ENCODE results near the gene FCAMR.
"Not testable (repeated sequence)": the region's sequence is repeated elsewhere in the genome, so short reads cannot be mapped to it uniquely, and the experiment has no call there.

The FCAMR gene

GRCh38 chr1:206926286-206926685 is 44.0 kb downstream of the FCAMR start:
- no peak for TF ChIP-seq CTCF (IDR thresholded peaks at IDR 0.05; ENCODE audit: low read depth, low read length, missing control alignments)
- no peak for DNase-seq (ENCODE audit: low read depth)

GRCh38 chr1:206925106-206925736 is 45.0 kb downstream of the FCAMR start:
- H3K4me3 ChIP-seq (ENCODE audit: low read depth, low read length), result no peak overlapping the region
- peak; percentile 92 for DNase-seq (ENCODE audit: low read depth)
- TF ChIP-seq CTCF (IDR thresholded peaks at IDR 0.05; ENCODE audit: low read depth, low read length, missing control alignments), result peak; percentile 40

More at GRCh38 chr1:206926286-206926685, 44.0 kb downstream of the FCAMR start:
- no peak overlapping the region for H3K4me3 ChIP-seq (ENCODE audit: low read depth, low read length)

- TF ChIP-seq CTCF (IDR thresholded peaks at IDR 0.05; ENCODE audit: low read depth, low read length, missing control alignments), result no peak
- peak; percentile 77 for DNase-seq (ENCODE audit: low read depth)
- no peak overlapping the region for H3K4me3 ChIP-seq (ENCODE audit: low read depth, low read length)
Observed at GRCh38 chr1:206924592-206925105, 45.6 kb downstream of the FCAMR start.

GRCh38 chr1:206923961-206924557 is 46.2 kb downstream of the FCAMR start:
- H3K4me3 ChIP-seq (ENCODE audit: low read depth, low read length), result peak overlapping the region; percentile 71
- not testable (repeated sequence) for DNase-seq (ENCODE audit: low read depth)

GRCh38 chr1:206923009-206923960 is 47.0 kb downstream of the FCAMR start:
- DNase-seq (ENCODE audit: low read depth), result peak; percentile 90
- no peak for TF ChIP-seq CTCF (IDR thresholded peaks at IDR 0.05; ENCODE audit: low read depth, low read length, missing control alignments)
- H3K4me3 ChIP-seq (ENCODE audit: low read depth, low read length), result peak overlapping the region; percentile 71

GRCh38 chr1:206922524-206922923 is 47.7 kb downstream of the FCAMR start:
- peak overlapping the region; percentile 71 for H3K4me3 ChIP-seq (ENCODE audit: low read depth, low read length)
- DNase-seq (ENCODE audit: low read depth), result no peak
- no peak for TF ChIP-seq CTCF (IDR thresholded peaks at IDR 0.05; ENCODE audit: low read depth, low read length, missing control alignments)

- no peak for TF ChIP-seq CTCF (IDR thresholded peaks at IDR 0.05; ENCODE audit: low read depth, low read length, missing control alignments)
- DNase-seq (ENCODE audit: low read depth), result peak; percentile 81
- peak within 1 kb of the TSS; percentile 71 for H3K4me3 ChIP-seq (ENCODE audit: low read depth, low read length)
Observed at GRCh38 chr1:206921772-206922265, 48.4 kb downstream of the FCAMR start, which contains the start of gene FCMR. Gene FCMR, minus strand, starts transcription at chr1:206921941. Its CDS starts 87 bp downstream, at chr1:206921854.
